AG08396 (cell line): ENCODE results near the gene PLXNA4.
"Not testable (repeated sequence)": the region's sequence is repeated elsewhere in the genome, so short reads cannot be mapped to it uniquely, and the experiment has no call there.

Source experiments
- DNase-seq: peaks from one replicate; pipeline ENCODE4 v3.0.0; 2012; ENCODE audit warnings: low spot score, mixed read lengths

PLXNA4 gene

GRCh38 chr7:132205509-132205908 lies 370.8 kb downstream of the PLXNA4 start:
- DNase-seq: no peak

DNA sequence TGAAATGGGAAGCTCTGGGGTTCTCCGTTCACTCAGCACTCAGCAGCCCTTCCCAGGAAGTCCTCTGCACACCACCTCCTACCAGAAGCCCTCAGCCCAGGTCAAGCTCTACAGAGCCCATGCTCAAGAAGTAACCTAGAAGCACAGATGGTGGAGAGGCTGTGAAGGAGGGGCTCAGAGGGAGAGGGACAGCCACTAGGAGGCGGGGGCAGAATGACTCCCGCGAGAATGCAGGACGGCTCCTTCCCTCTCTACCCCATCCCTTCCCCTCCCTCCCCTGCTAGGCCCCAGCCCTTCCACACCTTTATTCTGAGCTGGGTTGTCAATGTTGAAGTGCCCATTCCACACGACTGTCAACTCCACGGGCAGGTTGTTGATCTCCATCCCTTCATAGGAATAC lies 373.2 kb downstream of the PLXNA4 start:
- DNase-seq: no peak

DNA sequence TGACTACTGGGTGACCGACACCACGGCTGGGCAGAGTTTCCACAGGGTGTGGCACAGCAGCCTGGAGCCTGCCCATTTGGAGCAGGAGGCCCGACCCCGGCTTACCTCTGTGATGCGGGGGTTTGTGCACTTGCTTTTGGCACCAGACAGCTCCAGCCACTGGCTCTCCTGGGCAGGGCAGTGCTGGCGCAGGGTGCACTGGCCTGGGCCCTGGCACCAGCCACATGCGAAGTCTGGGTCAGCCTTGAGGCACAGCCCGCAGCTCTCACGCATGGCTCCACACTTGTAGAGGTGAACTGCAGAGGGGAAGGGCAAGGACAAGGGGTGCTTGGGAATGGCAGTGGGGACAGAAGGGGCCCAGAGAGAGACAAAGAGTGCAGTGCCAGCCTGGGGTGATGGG lies 373.7 kb downstream of the PLXNA4 start:
- no peak for DNase-seq

- DNase-seq: no peak
Observed at GRCh38 chr7:132200141-132200540, 376.1 kb downstream of the PLXNA4 start.

- no peak for DNase-seq
Observed at GRCh38 chr7:132199626-132200025, 376.6 kb downstream of the PLXNA4 start.

DNA sequence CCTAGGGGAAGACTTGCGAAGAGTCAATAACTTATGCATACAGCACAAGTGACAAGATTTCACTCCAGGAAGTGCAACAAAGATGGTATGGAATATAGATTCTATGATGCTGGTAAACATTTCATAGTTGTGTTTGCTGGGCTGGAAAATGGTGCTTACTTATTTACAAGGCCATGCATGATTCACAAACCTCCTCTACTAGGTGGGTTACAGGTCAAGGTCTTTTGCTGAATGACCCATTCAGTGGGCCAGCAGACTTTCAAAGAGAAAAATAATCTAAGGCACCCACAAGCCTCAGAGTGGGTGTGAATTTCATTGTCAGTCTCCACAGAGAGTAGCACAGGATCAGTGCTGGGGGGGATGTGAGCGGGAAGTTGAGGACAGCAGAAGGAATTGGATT lies 378.5 kb downstream of the PLXNA4 start:
- no peak for DNase-seq

GRCh38 chr7:132193898-132194297 lies 382.4 kb downstream of the PLXNA4 start:
- DNase-seq: no peak

- DNase-seq: no peak
Observed at GRCh38 chr7:132192809-132193208, 383.5 kb downstream of the PLXNA4 start.

DNA sequence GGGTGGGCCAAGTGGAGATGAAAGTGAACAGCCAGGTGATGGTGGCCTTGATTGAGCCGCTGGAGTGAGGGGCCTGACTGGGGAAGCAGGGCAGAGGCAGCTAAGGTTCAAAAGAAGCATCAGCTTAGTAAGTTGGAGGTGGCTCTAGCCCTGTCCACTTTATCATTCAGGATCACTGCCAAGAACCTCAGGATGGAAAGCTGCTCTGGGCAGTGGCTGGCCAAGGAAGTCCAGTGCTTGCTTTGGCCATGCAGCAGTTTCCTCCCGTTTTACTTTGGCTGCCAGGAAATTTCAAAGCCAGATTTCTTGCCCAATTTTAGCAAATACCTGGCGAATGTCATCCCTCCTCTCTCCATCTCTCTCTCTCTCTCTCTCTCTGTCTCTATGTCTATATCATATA lies 384.9 kb downstream of the PLXNA4 start:
- DNase-seq: no peak

- no peak for DNase-seq
Observed at GRCh38 chr7:132190683-132191082, 385.6 kb downstream of the PLXNA4 start.

DNA sequence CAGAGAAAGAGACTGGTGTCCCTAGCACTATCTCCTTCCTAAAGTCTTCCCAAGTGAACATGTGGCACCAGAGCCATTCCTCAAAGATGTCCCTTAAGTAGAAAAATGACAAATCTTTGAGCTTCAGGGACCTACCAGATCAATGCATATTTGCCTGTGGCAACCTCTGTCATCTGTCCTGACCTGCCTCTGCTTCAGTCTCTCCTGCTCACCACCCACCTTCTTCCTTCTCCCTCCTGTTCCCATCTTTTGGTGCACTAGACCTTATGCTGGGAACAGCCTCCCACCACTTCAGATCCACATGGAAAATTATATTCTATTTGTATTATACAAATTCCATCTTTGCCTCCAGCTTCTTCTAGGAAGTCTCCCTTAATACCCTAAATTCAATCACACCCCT lies 386.4 kb downstream of the PLXNA4 start:
- DNase-seq: no peak

- no peak for DNase-seq
Observed at GRCh38 chr7:132187869-132188789, 388.1 kb downstream of the PLXNA4 start.

DNA sequence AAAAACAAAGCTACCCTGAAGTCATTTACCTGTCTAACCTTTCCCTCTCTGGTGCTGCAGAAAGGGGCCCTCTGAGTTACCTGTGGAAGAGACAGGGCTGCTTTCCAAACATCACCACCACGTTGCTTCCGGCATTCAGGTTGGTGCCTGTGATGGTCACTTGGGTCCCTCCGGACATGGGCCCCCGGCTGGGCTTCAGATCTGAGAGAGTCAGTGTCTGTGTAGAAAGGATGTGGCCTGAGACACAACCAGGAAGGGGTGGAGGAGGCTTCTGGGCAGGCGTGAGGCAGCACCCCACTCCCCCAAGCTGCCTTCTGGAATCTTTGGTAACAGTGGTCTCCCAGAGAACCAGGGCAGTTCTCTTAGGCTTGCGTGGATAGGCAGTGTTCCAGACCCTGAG lies 388.9 kb downstream of the PLXNA4 start:
- no peak for DNase-seq

DNA sequence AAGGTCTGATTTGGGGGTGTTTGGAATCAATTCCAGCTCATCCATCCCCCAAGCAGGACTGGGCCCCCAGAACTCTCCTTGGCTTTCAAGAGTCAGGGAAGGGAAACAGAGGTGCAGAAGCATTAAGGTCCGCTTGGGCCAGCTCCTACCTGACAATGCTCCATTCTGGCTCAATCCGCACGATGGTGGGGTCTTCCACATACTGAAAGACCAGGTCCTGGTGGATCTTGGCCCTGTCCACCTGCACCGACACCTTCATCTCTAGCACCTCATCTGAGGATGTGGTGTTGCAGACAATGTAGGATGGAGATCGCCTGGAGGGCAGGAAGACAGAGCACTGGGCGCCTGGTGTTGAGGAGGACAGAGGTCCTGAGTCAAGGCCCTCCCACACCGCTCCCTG lies 391.1 kb downstream of the PLXNA4 start:
- no peak for DNase-seq

- DNase-seq: no peak
Observed at GRCh38 chr7:132183781-132184380, 392.4 kb downstream of the PLXNA4 start.

- no peak for DNase-seq
Observed at GRCh38 chr7:132182992-132183391, 393.3 kb downstream of the PLXNA4 start.

DNA sequence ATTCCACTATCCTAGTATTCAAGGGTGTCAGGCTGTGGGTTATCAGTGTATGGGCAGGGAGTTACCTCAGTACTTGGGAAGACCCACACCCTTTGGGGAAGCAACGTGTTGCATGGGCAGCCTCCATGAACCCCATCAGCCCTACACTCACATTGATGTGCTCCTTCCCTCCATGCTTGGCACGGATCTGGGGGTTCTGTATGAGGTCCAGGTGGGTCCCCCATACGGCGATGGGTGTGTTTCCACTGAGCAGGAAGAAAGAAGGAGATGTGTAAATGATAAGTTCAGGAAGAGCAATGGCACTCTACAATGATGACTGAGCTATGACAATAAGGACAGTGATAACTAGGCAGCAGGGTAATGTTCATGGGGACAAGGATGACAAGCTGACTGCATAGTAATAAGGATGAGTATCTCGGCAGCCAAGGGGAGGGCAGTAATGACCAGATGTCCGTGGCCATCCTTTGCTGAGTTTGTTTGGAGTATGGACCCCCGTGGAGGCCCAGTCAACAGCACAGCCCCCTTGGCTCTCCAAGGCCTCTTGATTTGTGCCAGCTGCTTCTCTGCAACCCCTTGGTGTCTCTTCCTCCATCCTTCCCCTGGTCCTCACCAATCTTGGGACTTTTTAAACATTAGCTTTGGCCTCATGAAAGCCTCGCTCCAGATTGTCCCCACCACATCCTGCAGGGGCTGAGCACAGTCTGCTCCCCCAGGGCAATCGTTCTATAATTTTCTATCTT lies 394.2 kb downstream of the PLXNA4 start:
- DNase-seq: no peak

- DNase-seq: no peak
Observed at GRCh38 chr7:132181371-132181770, 394.9 kb downstream of the PLXNA4 start.

GRCh38 chr7:132180481-132180880 lies 395.8 kb downstream of the PLXNA4 start:
- no peak for DNase-seq

- no peak for DNase-seq
Observed at GRCh38 chr7:132179681-132180080, 396.6 kb downstream of the PLXNA4 start.

DNA sequence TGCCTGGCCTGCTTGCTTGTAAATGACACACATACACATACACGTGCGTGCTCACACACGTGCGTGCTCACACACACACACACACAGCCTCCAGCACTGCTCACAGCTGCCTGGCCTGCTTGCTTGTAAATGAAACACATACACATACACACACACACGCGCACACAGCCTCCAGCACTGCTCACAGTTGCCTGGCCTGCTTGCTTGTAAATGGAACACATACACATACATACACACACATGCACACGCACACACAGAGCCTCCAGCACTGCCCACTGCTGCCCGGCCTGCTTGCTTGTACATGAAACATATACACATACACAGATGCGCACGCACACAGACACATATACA lies 397.2 kb downstream of the PLXNA4 start:
- no peak for DNase-seq

DNA sequence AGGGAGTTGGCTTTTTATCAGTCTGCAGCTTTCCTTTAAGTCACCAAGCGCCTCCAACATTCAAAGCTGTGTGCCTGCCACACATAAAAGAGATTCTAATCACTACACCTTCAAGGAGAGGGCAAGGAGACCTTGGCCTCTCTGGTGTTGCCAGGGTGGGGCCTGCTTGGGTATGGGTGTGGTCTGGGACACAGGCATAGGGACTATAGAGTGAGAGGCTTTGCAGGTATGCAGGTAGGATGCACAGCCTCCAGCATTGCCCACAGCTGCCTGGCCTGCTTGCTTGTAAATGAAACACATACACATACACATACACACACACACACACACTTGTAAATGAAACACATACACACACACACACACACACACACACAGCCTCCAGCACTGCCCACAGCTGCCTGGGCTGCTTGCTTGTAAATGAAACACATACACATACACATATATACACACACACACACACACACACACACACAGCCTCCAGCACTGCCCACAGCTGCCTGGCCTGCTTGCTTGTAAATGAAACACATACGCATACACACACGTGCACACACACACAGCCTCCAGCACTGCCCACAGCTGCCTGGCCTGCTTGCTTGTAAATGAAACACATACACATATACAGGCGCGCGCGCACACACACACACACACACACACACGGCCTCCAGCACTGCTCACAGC lies 397.7 kb downstream of the PLXNA4 start:
- DNase-seq: not testable (repeated sequence)
